NCI-H446 (cell line): ENCODE data around the gene FOXI1.
"Not testable (repeated sequence)": the region's sequence is repeated elsewhere in the genome, so short reads cannot be mapped to it uniquely, and the experiment has no call there.

Source experiments
- DNase-seq, 2 experiments: peaks; one replicate each; lab custom pipeline; 2025; lab: John Stamatoyannopoulos, UW

Gene FOXI1

DNA sequence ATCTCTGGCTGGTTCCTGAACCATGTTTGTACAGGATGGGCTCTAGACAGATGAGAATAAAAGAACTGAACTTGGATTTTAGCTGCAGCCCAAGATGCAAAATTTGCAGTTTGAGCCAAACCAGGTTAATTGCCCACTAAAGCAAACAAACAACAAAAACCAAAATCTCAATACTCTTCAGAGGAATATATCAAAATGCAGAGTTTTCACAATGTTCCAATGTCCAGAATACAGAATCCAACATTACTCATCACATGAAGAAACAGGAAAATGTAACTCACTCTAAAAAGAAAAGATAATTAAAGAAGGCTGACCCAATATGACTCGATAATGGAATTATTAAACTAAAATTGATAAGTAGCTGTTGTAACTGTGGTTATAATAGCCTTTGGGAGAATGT lies 20.4 kb downstream of the FOXI1 start:
- no peak for DNase-seq

GRCh38 chr5:170126626-170127025 lies 20.9 kb downstream of the FOXI1 start:
- DNase-seq: no peak

GRCh38 chr5:170131235-170131634 lies 25.5 kb downstream of the FOXI1 start:
- DNase-seq: no peak

DNA sequence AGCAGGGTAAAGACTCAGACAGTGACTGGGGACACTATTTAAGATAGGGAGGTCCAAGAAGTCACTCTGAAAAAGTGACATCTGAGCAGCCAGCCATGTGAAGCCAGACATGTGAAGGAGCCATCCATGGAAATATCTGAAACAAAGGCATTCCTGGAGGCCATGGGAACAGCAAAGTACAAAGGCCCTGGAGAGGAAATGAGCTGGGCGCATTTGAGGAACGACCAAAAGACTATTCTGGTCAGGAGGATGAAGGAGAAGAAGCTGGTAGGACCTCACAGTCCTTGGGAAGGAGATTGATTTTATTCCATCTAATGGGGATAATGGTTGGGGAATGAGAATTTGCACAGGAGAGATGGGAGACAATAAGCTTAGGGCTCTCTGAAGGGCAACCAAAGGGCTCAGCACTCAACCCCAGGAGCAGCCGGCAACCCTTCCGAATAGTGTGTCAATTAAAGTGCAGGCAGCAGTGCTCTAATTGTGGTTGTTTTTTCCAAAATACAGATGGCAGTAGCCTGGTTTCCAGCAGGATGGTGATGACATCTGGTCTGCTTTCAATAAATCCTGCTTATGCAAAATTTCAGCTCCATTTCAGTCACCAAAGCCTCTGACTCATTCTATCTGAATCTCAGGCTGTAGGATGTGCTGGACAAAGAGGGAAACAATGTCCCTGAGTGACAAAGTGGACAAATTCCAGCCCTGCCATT lies 26.7 kb downstream of the FOXI1 start:
- no peak for DNase-seq

DNA sequence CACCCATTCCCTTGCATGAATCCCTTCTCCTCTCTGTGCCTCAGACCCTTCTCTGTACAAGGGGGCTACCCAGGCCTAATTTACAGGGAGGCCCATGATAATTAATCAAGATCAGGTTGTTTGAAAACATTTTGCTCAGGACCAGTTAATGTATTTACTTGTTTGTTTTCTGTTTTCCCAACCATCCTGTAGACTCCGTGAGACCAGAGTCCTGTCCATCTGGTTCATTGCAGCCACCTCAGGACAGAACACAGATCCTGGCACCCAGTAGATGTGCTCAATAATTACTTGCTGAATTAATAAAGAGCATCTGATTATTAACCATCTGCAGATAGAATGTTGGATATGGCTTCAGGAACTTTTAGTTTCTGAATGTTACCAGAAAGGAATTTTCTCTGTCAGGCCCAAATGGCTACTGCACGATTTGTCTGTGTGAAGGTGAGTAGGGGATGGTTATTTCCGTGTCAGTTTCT lies 27.3 kb downstream of the FOXI1 start:
- DNase-seq: no peak

GRCh38 chr5:170135796-170136490 lies 30.2 kb downstream of the FOXI1 start:
- DNase-seq: no peak

GRCh38 chr5:170136506-170136905 lies 30.8 kb downstream of the FOXI1 start:
- no peak for DNase-seq

GRCh38 chr5:170137694-170138214 lies 32.1 kb downstream of the FOXI1 start:
- DNase-seq: no peak

- DNase-seq: no peak
Measured at GRCh38 chr5:170138273-170138672, 32.6 kb downstream of the FOXI1 start.

GRCh38 chr5:170139786-170140335 lies 34.2 kb downstream of the FOXI1 start:
- DNase-seq: no peak

- not testable (repeated sequence) for DNase-seq
Measured at GRCh38 chr5:170141196-170141595, 35.5 kb downstream of the FOXI1 start.

DNA sequence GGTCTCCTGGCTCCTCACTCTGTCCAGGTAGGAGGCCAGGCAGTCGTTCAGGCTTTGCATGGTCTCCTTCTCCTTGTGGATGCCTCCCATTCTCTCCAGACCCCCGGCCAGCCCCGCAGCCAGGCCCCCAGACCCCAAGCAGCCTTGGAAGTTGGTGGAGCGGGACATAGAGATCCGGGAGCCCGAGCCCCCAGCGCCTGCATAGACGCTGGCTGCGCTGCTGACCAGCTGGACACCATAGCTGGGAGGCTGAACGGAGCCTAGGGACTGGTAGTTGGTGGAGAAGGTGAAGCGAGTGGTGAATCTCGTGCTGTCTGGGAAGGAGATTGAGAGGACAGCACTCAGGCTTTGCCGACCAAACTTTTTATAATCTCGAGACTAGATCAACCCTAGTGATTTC lies 35.9 kb downstream of the FOXI1 start:
- no peak for DNase-seq

DNA sequence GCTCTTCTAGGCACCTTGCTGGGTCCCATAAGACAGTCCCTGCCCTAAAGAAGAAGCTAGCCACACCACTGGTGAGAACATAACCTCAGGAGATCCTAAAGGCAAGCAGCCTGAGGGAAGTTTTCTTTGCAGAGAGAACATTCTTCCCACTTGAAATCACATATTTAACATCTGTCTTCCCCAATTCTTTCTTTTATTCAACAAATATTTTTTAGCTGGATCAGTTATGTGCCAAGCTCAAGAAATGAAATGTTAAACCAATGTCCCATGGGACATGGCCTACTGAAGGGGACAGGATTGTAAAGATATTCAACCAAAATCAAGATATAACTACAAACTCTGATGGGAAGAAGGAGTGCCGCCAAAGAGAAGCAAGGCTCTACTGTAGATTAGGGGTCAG lies 36.5 kb downstream of the FOXI1 start:
- no peak for DNase-seq

DNA sequence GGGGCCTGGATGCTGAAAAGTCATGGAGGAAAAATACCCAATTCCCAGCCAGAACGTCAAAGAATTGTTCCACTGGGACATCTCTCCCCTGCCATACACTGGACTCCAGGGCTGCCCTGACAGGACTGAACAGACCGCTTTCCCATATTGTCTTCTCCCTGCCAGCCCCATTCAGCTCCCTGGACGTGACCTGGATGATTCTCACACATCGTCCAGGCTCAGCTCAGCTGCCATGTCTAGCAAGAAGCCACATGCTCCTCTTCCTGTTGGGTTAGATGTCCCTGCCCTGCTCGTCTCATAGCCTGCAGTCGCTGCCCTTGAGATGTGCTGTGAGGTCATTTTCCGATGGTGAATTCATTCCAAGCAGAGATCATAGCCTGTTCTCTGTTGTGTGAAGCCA lies 37.4 kb downstream of the FOXI1 start:
- DNase-seq: no peak

DNA sequence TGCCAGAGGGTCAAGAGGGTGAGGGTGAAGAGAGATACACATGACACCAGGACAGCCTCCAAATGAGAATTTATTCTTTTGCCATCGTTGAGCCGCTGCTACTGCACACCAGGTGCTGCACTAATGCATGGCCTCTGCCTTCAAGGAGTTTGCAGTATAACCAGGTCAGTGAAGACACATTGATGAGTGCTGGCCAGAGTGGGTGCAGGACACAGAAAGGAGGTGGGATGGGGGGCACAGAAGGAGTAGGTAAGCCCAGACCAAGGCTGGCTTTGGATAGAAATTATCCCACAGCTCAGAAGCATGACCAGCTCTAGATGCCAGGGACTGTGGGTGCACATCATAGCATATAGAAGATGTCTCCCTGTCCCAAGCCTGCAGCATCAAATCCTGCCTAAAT lies 38.0 kb downstream of the FOXI1 start:
- no peak for DNase-seq

- no peak for DNase-seq
Measured at GRCh38 chr5:170144286-170145023, 38.8 kb downstream of the FOXI1 start.

GRCh38 chr5:170145462-170145861 lies 39.8 kb downstream of the FOXI1 start:
- DNase-seq: no peak

- no peak for DNase-seq
Measured at GRCh38 chr5:170147051-170147752, 41.5 kb downstream of the FOXI1 start.

- no peak for DNase-seq
Measured at GRCh38 chr5:170147753-170148264, 42.1 kb downstream of the FOXI1 start.

DNA sequence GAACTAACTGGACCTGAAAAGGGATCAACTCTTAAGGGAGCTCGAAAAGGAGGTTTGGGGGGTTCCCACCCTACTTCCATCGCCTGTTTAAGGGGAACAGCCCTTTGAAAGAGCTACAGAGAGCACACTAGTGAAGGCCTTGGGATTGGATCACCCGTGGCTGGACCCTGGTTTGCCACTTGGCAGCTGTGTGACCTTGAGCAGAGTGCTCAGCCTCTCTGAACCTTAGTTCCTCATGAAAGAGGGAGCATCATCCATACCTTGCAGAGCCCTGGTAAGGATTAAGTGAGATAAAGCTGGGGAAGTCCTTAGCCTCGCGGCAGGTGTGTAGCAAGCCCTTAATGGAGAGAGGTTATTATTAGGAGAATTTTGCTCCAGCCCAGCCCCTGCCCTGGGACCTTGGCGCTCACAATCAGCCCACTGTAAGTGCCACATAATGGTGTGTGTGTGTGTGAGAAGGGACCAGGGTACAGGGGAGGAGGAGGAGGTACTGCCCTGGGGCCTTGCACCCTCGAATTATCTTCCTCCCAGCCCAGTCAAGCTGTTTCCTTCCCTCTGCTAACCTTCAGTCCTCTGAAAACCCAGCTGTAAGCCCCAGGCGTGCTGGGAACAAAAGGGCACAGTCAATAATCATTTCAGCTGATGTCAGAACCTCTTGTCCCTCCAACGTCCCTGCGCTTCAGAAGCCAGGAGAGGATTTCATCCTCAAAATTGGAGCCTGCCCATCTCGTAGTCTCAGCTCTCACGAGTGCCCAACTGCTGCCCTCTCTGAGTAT lies 42.9 kb downstream of the FOXI1 start:
- DNase-seq: no peak

DNA sequence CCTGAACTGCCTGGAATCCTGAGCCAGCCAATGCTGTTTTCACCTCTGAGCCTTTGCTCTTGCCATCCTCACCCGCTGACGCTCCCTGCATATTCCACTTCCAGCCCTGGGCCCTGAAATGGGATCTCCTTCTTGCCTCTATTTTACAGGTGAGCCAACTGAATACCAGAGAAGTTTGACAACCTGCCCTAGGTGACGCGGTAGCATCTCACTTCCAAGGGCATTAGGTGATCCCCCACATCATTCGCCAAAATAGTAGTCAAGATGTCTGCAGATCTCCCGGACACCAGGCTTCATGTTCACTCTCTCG lies 43.5 kb downstream of the FOXI1 start:
- DNase-seq: no peak
